ENCODE results near the gene VNN1. TPM values are rescaled to one million over a fixed set of nuclear protein-coding genes. Genes with fewer than 3 reads are reported as not detected.

Gene VNN1
- total RNA-seq, 1 experiment from 2014 or later: not detected

- intact Hi-C loops (cut with micrococcal nuclease): no loop called here
- POLR2A ChIA-PET: no interaction called here
- BruUV-seq (replicated peaks): no TSS peak
These were observed 19.4 kb upstream of the VNN1 start for GRCh38 chr6:132733283-132733682.

More at GRCh38 chr6:132733283-132733682, 19.4 kb upstream of the VNN1 start:
- Histone ChIP-seq H3K79me2 (ENCODE audit: insufficient read depth, low read length) (no peaks in the 10 kb centered on the region), H3K4me2 (ENCODE audit: low read length) (no peak overlapping the region), H3K27ac (ENCODE audit: low read depth, low read length) (no peak overlapping the region), H3K36me3 (ENCODE audit: control insufficient read depth in 1 of 2, insufficient read depth in 2 of 2, low read length in 2 of 2) (no peaks in the 10 kb centered on the region), H3K9me3 (ENCODE audit: control insufficient read depth in 1 of 2, insufficient read depth in 1 of 2, low read depth in 1 of 2, low read length in 2 of 2) (no peaks in the 10 kb centered on the region), H2AFZ (ENCODE audit: low read depth, low read length, poor library complexity, severe bottlenecking) (no peak overlapping the region), H3K4me1 (ENCODE audit: control insufficient read depth in 1 of 2, insufficient read depth in 2 of 2, low read length in 2 of 2) (no peaks in the 10 kb centered on the region), H3K27me3 (ENCODE audit: insufficient read depth, low read length) (no peaks in the 10 kb centered on the region), H3K4me3 (replicated peaks in 1 of 2; ENCODE audit: low read depth in 1 of 2, low read length in 2 of 2) (no peak overlapping the region), H4K20me1 (ENCODE audit: insufficient read depth) (no peaks in the 10 kb centered on the region), H3K9me2 (ENCODE audit: insufficient read depth) (no peaks in the 10 kb centered on the region), H3K9ac (ENCODE audit: low read length) (no peak overlapping the region)
- RAD21 ChIA-PET (ENCODE audit: low non-redundant PET in 1 of 2, low total read pairs in 2 of 2, uncharacterized antibody in 2 of 2, unreplicated experiment in 2 of 2): interaction anchor here in 1 of 2 experiments (0.7 kb wide), 1 partner anchor 116 kb away, joined by 3 read pairs; no protein-coding TSS in a partner anchor
- no peak for TF ChIP-seq ZNF274 (IDR thresholded peaks at IDR 0.05; ENCODE audit: low read depth, low read length)
- TF ChIP-seq REST (IDR thresholded peaks at IDR 0.05; ENCODE audit: low read depth): no peak
- TF ChIP-seq ZBTB33 (IDR thresholded peaks at IDR 0.05; ENCODE audit: extremely low read depth, insufficient replicate concordance, low read length): no peak
- DNase-seq (ENCODE audit: low read depth, low spot score) (no peak), ATAC-seq (no peak)
- CTCF ChIA-PET: no interaction called here

Data from HCT116 (cell line).